Aorta (tissue), 5 donors: ENCODE measurements around the gene LILRA6. TPM values are rescaled to one million over a fixed set of nuclear protein-coding genes. Genes with fewer than 3 reads are reported as not detected.
"Not testable (repeated sequence)": the region's sequence is repeated elsewhere in the genome, so short reads cannot be mapped to it uniquely, and the experiment has no call there.

Source experiments
- ATAC-seq: fragments of 200-7000 bp; cut with Tn5 transposase; one replicate; pipeline ENCODE4 v1.9.1; 2022; ENCODE audit warnings: moderate library complexity; ENCODE audit not compliant: low FRiP score
- DNase-seq, 2 donors: peaks; one replicate each; pipeline ENCODE4 v3.0.0-alpha.2; 2020
- H3K27ac ChIP-seq, 2 donors: one replicate each; pipeline ENCODE4 v1.5.1; 2013; ENCODE audit warnings: low read length in 2 of 2, mild to moderate bottlenecking in 2 of 2, moderate library complexity in 2 of 2, control low read depth in 1 of 2, inconsistent platforms in 1 of 2, low read depth in 1 of 2
- H3K27me3 ChIP-seq, 2 donors: one replicate each; pipeline ENCODE4 v1.6.1; 2013; ENCODE audit warnings: control low read depth in 1 of 2, low read length in 1 of 2, mild to moderate bottlenecking in 1 of 2, moderate library complexity in 1 of 2; ENCODE audit not compliant: insufficient read depth in 2 of 2, control insufficient read depth in 1 of 2
- H3K36me3 ChIP-seq, 2 donors: one replicate each; pipeline ENCODE4 v1.6.1; 2013; ENCODE audit warnings: control low read depth in 1 of 2, low read length in 1 of 2, mild to moderate bottlenecking in 1 of 2; ENCODE audit not compliant: insufficient read depth in 2 of 2, control insufficient read depth in 1 of 2
- H3K4me1 ChIP-seq, 2 donors: one replicate each; pipeline ENCODE4 v1.6.1; 2013; ENCODE audit warnings: low read length in 2 of 2, control low read depth in 1 of 2, mild to moderate bottlenecking in 1 of 2, moderate library complexity in 1 of 2; ENCODE audit not compliant: insufficient read depth in 2 of 2, control insufficient read depth in 1 of 2
- H3K4me3 ChIP-seq, 2 donors: one replicate each; pipeline ENCODE4 v1.5.1; 2013; ENCODE audit warnings: low read length in 2 of 2, control low read depth in 1 of 2, mild to moderate bottlenecking in 1 of 2
- H3K9me3 ChIP-seq: one replicate; pipeline ENCODE4 v1.6.1; 2013; ENCODE audit warnings: mild to moderate bottlenecking, low read length; ENCODE audit not compliant: control insufficient read depth
- WGBS, 2 donors: extraction: QIAGEN DNeasy Blood & Tissue Kit; methylation state at CpG; one replicate each; pipeline ENCODE4 v1.1.7; 2013; 5-methylcytosine and 5-hydroxymethylcytosine counted together
- intact Hi-C, 2 donors: fragments of 100-400 bp; cut with DNase I; formaldehyde crosslinking; loops; one replicate each; pipeline versions ENCODE4 v1.14.2 to v1.15.0; 2022
- long read RNA-seq, 2 donors: library from polyadenylated mRNA; unstranded; transcript quantifications; one replicate each; pipeline ENCODE4 v2.0.0, GENCODE V29; 2020 to 2021
- polyA plus RNA-seq, 2 donors: library from polyadenylated mRNA; stranded (reverse); fragments of 200-250 nt; gene quantifications; one replicate each; pipeline ENCODE4 v1.2.3, GENCODE V29; 2013
- total RNA-seq, 2 donors: library from RNA; stranded (reverse); fragmentation: NEBNext Ultra II Directional; extraction: Animal tissue kit (Norgen Biotek cat#: 25700); gene quantifications; one replicate each; pipeline ENCODE4 v1.2.1, GENCODE V29; 2021
- donor health status: healthy with polysubstance abuse.
- donor health status: Bipolar disorder and iron deficiency.
- donor health status: DM: no; HTN: no; CAD: no.
- donor health status: DM: no; HTN: no; CAD: no.
- donor health status: DM: yes; HTN: yes; CAD: no.

The LILRA6 gene
- total RNA-seq (10 to 100 TPM; 13.3 to 14.8 TPM), polyA plus RNA-seq (1 to 10 TPM in 1 of 2 donors, under 1 TPM in 1; 0.43 to 4.8 TPM)
- long read RNA-seq, donor 1, transcript LILRA6-203 (8 exons, 1,890 nt), result major isoform, 15 of 61 reads
- long read RNA-seq, donor 1, partial matches to known transcripts, result 15 of 61 reads
- long read RNA-seq, donor 1, other reads (novel, unspliced or antisense), result 31 of 61 reads
- long read RNA-seq, donor 2, partial matches to known transcripts, result 2 of 4 reads
- long read RNA-seq, donor 2, other reads (novel, unspliced or antisense), result 2 of 4 reads

- H3K27ac ChIP-seq, H3K4me1 ChIP-seq, H3K4me3 ChIP-seq, DNase-seq, ATAC-seq, H3K36me3 ChIP-seq, H3K27me3 ChIP-seq, intact Hi-C loops, H3K9me3 ChIP-seq: not testable (repeated sequence)
- WGBS, 2 donors, result 66% methylated on average over 6 of the region's 6 CpGs; no CpG with 5 or more reads in 1 of the 2 donors
Measured at GRCh38 chr19:54242646-54243045, at the start of gene LILRA6. Gene LILRA6, minus strand, starts transcription at chr19:54242790.

GRCh38 chr19:54289160-54289559, 46.6 kb upstream of the LILRA6 start:
- intact Hi-C loops, H3K4me3 ChIP-seq, H3K27ac ChIP-seq, ATAC-seq, H3K27me3 ChIP-seq, DNase-seq, H3K36me3 ChIP-seq, H3K4me1 ChIP-seq, H3K9me3 ChIP-seq: not testable (repeated sequence)
- WGBS, 2 donors, result 54 to 70% methylated on average over 8 of the region's 8 CpGs

GRCh38 chr19:54287456-54287855, 44.9 kb upstream of the LILRA6 start:
- Histone ChIP-seq H3K4me1 (no peaks in the 10 kb centered on the region), H3K4me3 (no peak overlapping the region), H3K9me3 (no peaks in the 10 kb centered on the region), H3K27me3 (no peaks in the 10 kb centered on the region), H3K36me3 (no peaks in the 10 kb centered on the region), H3K27ac (no peak overlapping the region)
- ATAC-seq, result no peak
- intact Hi-C loops, result no loop called here
- DNase-seq, result no peak
- 36 to 41% methylated on average over 4 of the region's 4 CpGs for WGBS, 2 donors

GRCh38 chr19:54286283-54286682, 43.7 kb upstream of the LILRA6 start:
- H3K27ac ChIP-seq, H3K9me3 ChIP-seq, DNase-seq, H3K4me1 ChIP-seq, ATAC-seq, intact Hi-C loops, H3K4me3 ChIP-seq, H3K27me3 ChIP-seq, H3K36me3 ChIP-seq: not testable (repeated sequence)
- WGBS, 2 donors, result 71 to 83% methylated on average over 7 to 10 of the region's 10 CpGs

GRCh38 chr19:54285427-54286056, 43.0 kb upstream of the LILRA6 start:
- intact Hi-C loops, H3K27me3 ChIP-seq, H3K27ac ChIP-seq, H3K4me3 ChIP-seq, H3K9me3 ChIP-seq, DNase-seq, H3K36me3 ChIP-seq, H3K4me1 ChIP-seq: not testable (repeated sequence)
- peak; percentile 67 for ATAC-seq
- WGBS, 2 donors, result 65 to 68% methylated on average over 11 of the region's 12 CpGs

DNA sequence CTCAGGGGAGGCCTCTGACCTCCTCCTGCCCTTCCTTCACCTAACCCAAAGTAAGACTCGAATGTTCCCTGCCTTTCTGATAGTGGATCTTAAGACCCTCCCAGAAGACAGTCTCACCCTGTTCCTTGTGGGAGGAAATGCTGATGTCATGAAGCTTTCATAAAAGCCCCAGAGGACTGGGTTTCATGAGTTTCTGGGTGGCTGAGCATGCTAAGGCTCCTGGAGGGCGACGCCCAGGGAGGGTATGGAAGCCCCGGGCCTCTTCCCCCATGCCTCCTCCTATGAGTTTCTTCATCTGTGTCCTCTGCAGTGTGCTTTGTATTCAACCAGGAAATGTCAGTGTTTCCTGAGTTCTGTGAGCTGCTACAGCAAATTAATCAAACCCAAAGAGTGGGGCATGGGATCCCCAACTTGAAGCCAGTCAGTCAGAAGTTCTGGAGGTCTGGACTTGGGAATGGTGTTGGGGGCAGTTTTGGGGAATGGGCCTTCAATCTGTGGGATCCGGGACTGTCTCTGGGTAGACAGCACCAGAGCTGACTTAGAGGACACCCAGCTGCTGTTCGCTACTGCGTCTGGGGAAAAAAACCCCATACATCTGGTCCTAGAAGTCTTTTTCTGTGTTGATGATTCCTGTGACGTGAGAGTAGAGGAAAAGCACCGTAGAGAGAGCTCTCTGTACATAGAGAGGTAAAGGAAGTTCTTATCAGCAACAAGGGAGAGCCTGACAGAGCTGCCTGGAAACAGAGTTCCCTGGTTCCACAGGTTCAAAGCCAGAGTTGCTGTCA, 40.3 kb upstream of the LILRA6 start:
- ATAC-seq, result no peak
- intact Hi-C loops, result no loop called here
- H3K4me1 ChIP-seq, result no peaks in the 10 kb centered on the region
- no peaks in the 10 kb centered on the region for H3K9me3 ChIP-seq
- no peak overlapping the region for H3K27ac ChIP-seq
- no peaks in the 10 kb centered on the region for H3K27me3 ChIP-seq
- H3K36me3 ChIP-seq, result no peaks in the 10 kb centered on the region
- no peak for DNase-seq
- no peak overlapping the region for H3K4me3 ChIP-seq
- 65 to 66% methylated on average over 9 of the region's 9 CpGs for WGBS, 2 donors

DNA sequence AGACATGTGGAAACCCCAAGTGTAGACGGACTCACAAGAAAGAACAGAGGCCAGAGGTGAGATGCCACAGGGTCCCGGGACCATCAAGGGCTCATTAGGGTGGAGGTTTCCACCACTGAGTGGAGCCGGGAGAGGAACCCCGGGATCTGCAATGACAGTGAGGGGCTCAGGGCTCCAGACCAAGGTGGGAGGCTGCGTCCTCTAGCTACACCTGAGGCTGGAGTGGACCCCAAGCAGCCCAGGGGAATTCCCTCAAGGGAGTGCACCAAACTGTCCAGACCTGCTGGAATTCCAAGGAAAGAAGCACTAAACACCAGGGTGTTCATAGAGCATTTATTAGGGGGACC, 39.1 kb upstream of the LILRA6 start:
- ATAC-seq, H3K27me3 ChIP-seq, H3K36me3 ChIP-seq, H3K9me3 ChIP-seq, DNase-seq, H3K4me3 ChIP-seq, H3K27ac ChIP-seq, intact Hi-C loops, H3K4me1 ChIP-seq: not testable (repeated sequence)
- WGBS, 2 donors, result 70 to 80% methylated on average over 5 of the region's 5 CpGs

GRCh38 chr19:54281007-54281728, 38.6 kb upstream of the LILRA6 start, which contains the start of gene LILRB2:
Gene LILRB2, minus strand, starts transcription at chr19:54281110. Its CDS starts 614 bp downstream, at chr19:54280496.
- Histone ChIP-seq H3K4me3 (no peak within 1 kb of the TSS), H3K4me1 (no peaks in the 10 kb centered on the region), H3K27ac (no peak within 1 kb of the TSS), H3K9me3 (no peaks in the 10 kb centered on the region), H3K27me3 (no peaks in the 10 kb centered on the region), H3K36me3 (no peaks in the 10 kb centered on the region)
- intact Hi-C loops, result no loop called here
- WGBS, 2 donors, result 58 to 63% methylated on average over 12 of the region's 12 CpGs
- DNase-seq (no peak), ATAC-seq (no peak)
